OCI-LY1 (cell line): Measurements from ENCODE around the gene RPS6KL1.
"Not testable (repeated sequence)": the region's sequence is repeated elsewhere in the genome, so short reads cannot be mapped to it uniquely, and the experiment has no call there.

Source experiments
- H2AFZ ChIP-seq: fragments of 200-600 bp; sonication (generic), shearing (Covaris generic); 2 replicates; pipeline ENCODE4 v1.6.0; 2014; ENCODE audit warnings: antibody characterized with exemption, mild to moderate bottlenecking, low read length
- H3F3A ChIP-seq: fragments of 200-600 bp; sonication (generic), shearing (Covaris generic); 2 replicates; pipeline ENCODE4 v1.6.0; 2014; ENCODE audit warnings: mild to moderate bottlenecking, antibody characterized with exemption, low read length, moderate library complexity; ENCODE audit not compliant: insufficient read depth
- H3K27ac ChIP-seq: fragments of 200-600 bp; sonication (generic); 2 replicates; pipeline ENCODE4 v1.5.1; 2014; ENCODE audit warnings: low read length, mixed run types, mild to moderate bottlenecking, low read depth; ENCODE audit not compliant: poor library complexity, severe bottlenecking
- H3K27me3 ChIP-seq: fragments of 200-600 bp; sonication (generic); 2 replicates; pipeline ENCODE4 v1.6.0; 2014; ENCODE audit warnings: antibody characterized with exemption, mild to moderate bottlenecking, low read length, moderate library complexity; ENCODE audit not compliant: insufficient read depth
- H3K36me3 ChIP-seq: fragments of 200-600 bp; sonication (generic); 2 replicates; pipeline ENCODE4 v1.6.1; 2014; ENCODE audit warnings: mild to moderate bottlenecking, antibody characterized with exemption, low read length, moderate library complexity, mixed read lengths; ENCODE audit not compliant: insufficient read depth
- H3K4me1 ChIP-seq: fragments of 200-600 bp; sonication (generic); 2 replicates; pipeline ENCODE4 v1.5.1; 2014; ENCODE audit warnings: mild to moderate bottlenecking, low read length, moderate library complexity; ENCODE audit not compliant: insufficient read depth, severe bottlenecking
- H3K4me2 ChIP-seq: fragments of 200-600 bp; sonication (generic), shearing (Covaris generic); 2 replicates; pipeline ENCODE4 v1.6.1; 2014; ENCODE audit warnings: low read length
- H3K4me3 ChIP-seq: fragments of 200-600 bp; sonication (generic); 2 replicates; pipeline ENCODE4 v1.5.1; 2014; ENCODE audit warnings: low read length, low read depth, mild to moderate bottlenecking, mixed read lengths; ENCODE audit not compliant: poor library complexity, severe bottlenecking
- H3K79me2 ChIP-seq: fragments of 200-600 bp; shearing (Covaris generic); 2 replicates; pipeline ENCODE4 v1.6.1; 2016; ENCODE audit warnings: mixed run types, low read length, mixed read lengths; ENCODE audit not compliant: insufficient read depth
- H3K9ac ChIP-seq: fragments of 200-600 bp; sonication (generic), shearing (Covaris generic); 2 replicates; pipeline ENCODE4 v1.6.1; 2014; ENCODE audit warnings: mild to moderate bottlenecking, low read length, mixed read lengths
- H3K9me2 ChIP-seq: fragments of 200-600 bp; sonication (generic), shearing (Covaris generic); 2 replicates; pipeline ENCODE4 v1.6.1; 2014; ENCODE audit warnings: low read depth, mild to moderate bottlenecking, low read length, mixed read lengths
- H3K9me3 ChIP-seq: fragments of 200-600 bp; shearing (Covaris generic); 2 replicates; pipeline ENCODE4 v1.6.1; 2014; ENCODE audit warnings: low read length, mixed read lengths
- H4K20me1 ChIP-seq: fragments of 200-600 bp; sonication (generic), shearing (Covaris generic); 2 replicates; pipeline ENCODE4 v1.6.0; 2016; ENCODE audit warnings: mild to moderate bottlenecking, low read length; ENCODE audit not compliant: insufficient read depth
- CTCF ChIP-seq: fragments of 200-600 bp; sonication (generic), shearing (Covaris generic); IDR thresholded peaks from 2 replicates; pipeline ENCODE4 v1.5.1; 2017; ENCODE audit warnings: mild to moderate bottlenecking, antibody characterized with exemption, low read length, moderate library complexity, mixed read lengths
- EZH2 ChIP-seq: fragments of 200-600 bp; sonication (generic), shearing (Covaris generic); IDR thresholded peaks from 2 replicates; pipeline ENCODE4 v1.8.0; 2017; ENCODE audit warnings: borderline replicate concordance, mixed run types, mild to moderate bottlenecking, antibody characterized with exemption, low read length, moderate library complexity, mixed read lengths

Gene RPS6KL1

DNA sequence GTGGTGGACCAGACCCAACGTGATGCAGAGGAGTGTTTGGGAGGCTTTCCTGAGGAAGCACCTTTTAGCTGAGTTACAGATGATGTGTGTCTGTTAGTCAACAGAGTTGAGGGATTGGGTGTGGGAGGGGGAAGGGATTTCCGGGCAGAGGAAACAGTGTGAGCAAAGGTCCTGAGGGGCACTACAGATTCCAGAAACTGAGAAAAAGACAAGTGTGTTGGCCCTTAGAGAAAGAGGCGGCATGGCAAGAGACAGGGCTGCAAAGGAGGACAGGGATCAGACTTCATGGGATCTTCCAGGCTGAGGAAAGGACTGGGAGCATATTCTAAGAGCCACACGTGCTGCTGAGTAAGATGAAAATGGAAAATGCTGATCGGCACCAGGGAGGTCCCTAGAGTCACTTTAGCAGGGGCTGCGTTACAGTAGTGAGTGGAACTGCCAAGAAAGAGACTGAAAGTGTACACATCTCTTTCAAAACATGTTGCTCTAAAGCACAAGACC lies 9.4 kb upstream of the RPS6KL1 start:
- H3K9me3 ChIP-seq: no peaks in the 10 kb centered on the region
- no peaks in the 10 kb centered on the region for H3K36me3 ChIP-seq
- no peaks in the 10 kb centered on the region for H3F3A ChIP-seq
- H3K79me2 ChIP-seq: no peaks in the 10 kb centered on the region
- no peaks in the 10 kb centered on the region for H4K20me1 ChIP-seq
- no peak overlapping the region for H2AFZ ChIP-seq
- no peaks in the 10 kb centered on the region for H3K9me2 ChIP-seq
- no peak overlapping the region for H3K4me2 ChIP-seq
- H3K9ac ChIP-seq: no peak overlapping the region
- TF ChIP-seq EZH2 (no peak), CTCF (no peak)
- peaks cover 7% of the 10 kb centered on the region for H3K4me1 ChIP-seq
- no peak overlapping the region for H3K4me3 ChIP-seq
- no peak overlapping the region for H3K27ac ChIP-seq
- H3K27me3 ChIP-seq: no peaks in the 10 kb centered on the region; the same call in 1 of the 2 replicates

- not testable (repeated sequence) for H3K9ac ChIP-seq, H2AFZ ChIP-seq, H3K36me3 ChIP-seq, H3K9me2 ChIP-seq, H3K4me3 ChIP-seq, H4K20me1 ChIP-seq, H3K79me2 ChIP-seq, H3K27ac ChIP-seq, H3K27me3 ChIP-seq, H3K9me3 ChIP-seq, H3K4me2 ChIP-seq, H3K4me1 ChIP-seq, H3F3A ChIP-seq
These were observed 8.7 kb upstream of the RPS6KL1 start for GRCh38 chr14:74931744-74932143.

GRCh38 chr14:74929242-74929641 lies 6.2 kb upstream of the RPS6KL1 start:
- no peak overlapping the region for H2AFZ ChIP-seq
- no peaks in the 10 kb centered on the region for H3K36me3 ChIP-seq
- no peak overlapping the region for H3K27ac ChIP-seq

More at GRCh38 chr14:74929242-74929641, 6.2 kb upstream of the RPS6KL1 start:
- Histone ChIP-seq H3K9me3 (no peaks in the 10 kb centered on the region), H3K9ac (no peak overlapping the region), H3K27me3 (no peaks in the 10 kb centered on the region; the same call in none of the 2 replicates), H3K4me3 (no peak overlapping the region), H3K4me1 (no peaks in the 10 kb centered on the region), H3F3A (no peaks in the 10 kb centered on the region), H3K79me2 (no peaks in the 10 kb centered on the region), H4K20me1 (no peaks in the 10 kb centered on the region), H3K4me2 (no peak overlapping the region), H3K9me2 (no peaks in the 10 kb centered on the region)
- no peak for TF ChIP-seq CTCF
- TF ChIP-seq EZH2: no peak
